GM23338 (cell line): ENCODE measurements around the gene CEACAM3. TPM values are rescaled to one million over a fixed set of nuclear protein-coding genes. Genes with fewer than 3 reads are reported as not detected.

ENCODE experiments used
- ATAC-seq: fragments of 200-7000 bp; cut with Tn5 transposase; 3 replicates; pipeline ENCODE4 v1.9.1; 2020
- DNase-seq: peaks from one replicate; pipeline ENCODE4 v3.0.0-alpha.2; 2015; ENCODE audit warnings: low spot score
- H2AFZ ChIP-seq: fragments of 200-600 bp; sonication (generic); 2 replicates; pipeline ENCODE4 v1.8.0; 2016; ENCODE audit warnings: antibody characterized with exemption, mild to moderate bottlenecking, moderate library complexity
- H3F3A ChIP-seq: fragments of 200-600 bp; sonication (generic); replicated peaks from 2 replicates; pipeline ENCODE4 v1.8.0; 2017; ENCODE audit warnings: antibody characterized with exemption, mixed run types, low read depth
- H3K27ac ChIP-seq: fragments of 200-600 bp; sonication (generic); 2 replicates; pipeline ENCODE4 v1.6.1; 2016; ENCODE audit warnings: low read depth
- H3K27me3 ChIP-seq: fragments of 200-600 bp; sonication (generic); 2 replicates; pipeline ENCODE4 v1.8.0; 2016; ENCODE audit warnings: mild to moderate bottlenecking, mixed run types, moderate library complexity; ENCODE audit not compliant: insufficient read depth
- H3K36me3 ChIP-seq: fragments of 200-600 bp; sonication (generic); 2 replicates; pipeline ENCODE4 v1.8.0; 2016; ENCODE audit warnings: mild to moderate bottlenecking; ENCODE audit not compliant: insufficient read depth
- H3K4me1 ChIP-seq: fragments of 200-600 bp; sonication (generic); 2 replicates; pipeline ENCODE4 v1.8.0; 2016; ENCODE audit warnings: mild to moderate bottlenecking, moderate library complexity; ENCODE audit not compliant: insufficient read depth
- H3K4me2 ChIP-seq: fragments of 200-600 bp; sonication (generic); 2 replicates; pipeline ENCODE4 v1.7.1; 2017; ENCODE audit warnings: mixed run types
- H3K4me3 ChIP-seq: fragments of 200-600 bp; sonication (generic); 2 replicates; pipeline ENCODE4 v1.6.1; 2016; ENCODE audit warnings: mixed run types
- H3K79me2 ChIP-seq: fragments of 200-600 bp; sonication (generic); replicated peaks from 2 replicates; pipeline ENCODE4 v1.8.0; 2017; ENCODE audit warnings: mild to moderate bottlenecking; ENCODE audit not compliant: insufficient read depth
- H3K9me2 ChIP-seq: fragments of 200-600 bp; sonication (generic); 2 replicates; pipeline ENCODE4 v1.8.0; 2017; ENCODE audit not compliant: insufficient read depth
- H4K20me1 ChIP-seq: fragments of 200-600 bp; sonication (generic); replicated peaks from 2 replicates; pipeline ENCODE4 v1.8.0; 2017; ENCODE audit warnings: mild to moderate bottlenecking; ENCODE audit not compliant: insufficient read depth
- H3K27ac Mint-ChIP-seq: 2 replicates; pipeline ENCODE4 v1.8.0; 2020; ENCODE audit warnings: inconsistent platforms, mild to moderate bottlenecking, moderate library complexity, mixed read lengths
- H3K27me3 Mint-ChIP-seq: 3 replicates; pipeline ENCODE4 v1.8.0; 2022; ENCODE audit warnings: low read depth, mild to moderate bottlenecking, moderate library complexity, mixed read lengths, inconsistent platforms; ENCODE audit not compliant: insufficient read depth, poor library complexity
- H3K36me3 Mint-ChIP-seq: 3 replicates; pipeline ENCODE4 v1.8.0; 2021; ENCODE audit warnings: low read depth, mild to moderate bottlenecking, inconsistent platforms, moderate library complexity, mixed read lengths
- H3K4me1 Mint-ChIP-seq: 3 replicates; pipeline ENCODE4 v1.8.0; 2020; ENCODE audit warnings: mild to moderate bottlenecking, inconsistent platforms, mixed read lengths
- H3K4me3 Mint-ChIP-seq: 3 replicates; pipeline ENCODE4 v1.8.0; 2021; ENCODE audit warnings: moderate library complexity, mild to moderate bottlenecking, inconsistent platforms, mixed read lengths
- H3K9me3 Mint-ChIP-seq: 3 replicates; pipeline ENCODE4 v1.8.0; 2020; ENCODE audit warnings: moderate library complexity, mild to moderate bottlenecking, inconsistent platforms, mixed read lengths
- CREB1 ChIP-seq: fragments of 250-450 bp; sonication (Bioruptor Pico); IDR thresholded peaks from 2 replicates; pipeline ENCODE4 v1.5.0; 2020; ENCODE audit warnings: low read depth, mild to moderate bottlenecking, moderate library complexity
- EZH2 ChIP-seq: fragments of 200-600 bp; sonication (generic); IDR thresholded peaks from one replicate; pipeline ENCODE4 v1.8.0; 2017; ENCODE audit warnings: antibody characterized with exemption, mild to moderate bottlenecking, low read depth; ENCODE audit not compliant: unreplicated experiment
- EZH2phosphoT487 ChIP-seq: fragments of 200-600 bp; sonication (generic); IDR thresholded peaks from one replicate; pipeline ENCODE4 v1.8.1; 2018; ENCODE audit warnings: antibody characterized with exemption; ENCODE audit not compliant: unreplicated experiment
- JUNB ChIP-seq: IDR thresholded peaks from one replicate; pipeline ENCODE4 v1.6.1; 2016; ENCODE audit warnings: antibody characterized with exemption; ENCODE audit not compliant: unreplicated experiment
- NANOG ChIP-seq: IDR thresholded peaks from 2 replicates; pipeline ENCODE4 v1.6.1; 2016; ENCODE audit warnings: antibody characterized with exemption, borderline replicate concordance
- POLR2AphosphoS5 ChIP-seq: IDR thresholded peaks from 2 replicates; pipeline ENCODE4 v1.6.1; 2016; ENCODE audit warnings: antibody characterized with exemption, low read depth
- STAT1 ChIP-seq: IDR thresholded peaks from one replicate; pipeline ENCODE4 v1.6.1; 2016; ENCODE audit warnings: antibody characterized with exemption; ENCODE audit not compliant: unreplicated experiment
- ZNF114 ChIP-seq: fragments of 250-450 bp; sonication (Bioruptor Pico); IDR thresholded peaks from 2 replicates; pipeline ENCODE4 v1.5.0; 2020; ENCODE audit warnings: mild to moderate bottlenecking, moderate library complexity
- ZNF331 ChIP-seq: fragments of 250-450 bp; sonication (Bioruptor Pico); IDR thresholded peaks from 2 replicates; pipeline ENCODE4 v1.5.0; 2020; ENCODE audit warnings: low read depth, mild to moderate bottlenecking, moderate library complexity
- polyA plus RNA-seq: library from polyadenylated mRNA; unstranded; fragments of >200 nt; fragmentation: Nextera tagmentation; extraction: Ambion mirVana; gene quantifications from 2 replicates; pipeline ENCODE4 v1.2.1, GENCODE V29; 2016
- total RNA-seq: library from RNA; depleted of rRNA; stranded (reverse); fragments of >200 nt; shearing (Covaris generic); gene quantifications from 2 replicates; pipeline ENCODE4 v1.2.3, GENCODE V29; 2014
- TF ChIP-seq, protein P1 (sequence below): IDR thresholded peaks from one replicate; pipeline ENCODE4 v1.6.1; 2018; ENCODE audit warnings: antibody characterized with exemption; ENCODE audit not compliant: unreplicated experiment
- TF ChIP-seq, protein P2 (sequence below), 2 experiments: fragments of 200-600 bp in 1 of 2; sonication (generic) in 1 of 2; conservative IDR thresholded peaks; 2 replicates each; pipeline versions ENCODE4 v1.5.1 to v1.6.1; 2016 to 2017; ENCODE audit warnings: antibody characterized with exemption in 2 of 2, low read depth in 2 of 2, mild to moderate bottlenecking in 2 of 2, moderate library complexity in 1 of 2
- TF ChIP-seq, protein P3 (sequence below): IDR thresholded peaks from 2 replicates; pipeline ENCODE4 v1.6.1; 2016; ENCODE audit warnings: antibody characterized with exemption
- TF ChIP-seq, protein P4 (sequence below): fragments of 250-450 bp; sonication (Bioruptor Pico); IDR thresholded peaks from 2 replicates; pipeline ENCODE4 v1.5.0; 2020; ENCODE audit warnings: mild to moderate bottlenecking, moderate library complexity

CEACAM3 gene
- total and polyA plus RNA-seq, 2 experiments from 2014 or later = not detected

DNA sequence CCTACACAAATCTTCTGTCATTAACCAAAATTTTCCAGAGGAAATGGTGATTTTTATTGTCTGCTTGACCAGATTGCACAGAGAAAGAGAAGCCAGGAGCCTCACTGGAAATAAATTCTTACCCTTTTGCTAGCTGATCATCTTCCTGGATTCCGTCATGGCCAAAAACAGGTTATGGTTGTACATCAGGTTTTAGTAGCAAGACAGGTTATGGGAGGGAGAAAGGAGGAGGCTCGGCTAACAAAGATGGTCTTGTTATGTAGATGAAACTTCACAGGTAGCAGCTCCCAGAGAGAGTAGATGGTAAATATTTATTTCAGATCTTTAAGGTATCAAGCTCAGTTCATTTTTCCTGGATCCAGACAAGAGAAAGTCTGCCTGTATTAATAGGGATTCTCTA is 19.7 kb upstream of the CEACAM3 start:
- H2AFZ ChIP-seq = peak overlapping the region; percentile 18; the same call in 1 of the 2 replicates
- peaks cover 7% of the 10 kb centered on the region; the same call in 1 of the 2 replicates for H3K4me1 ChIP-seq
- no peak overlapping the region for H3K4me3 Mint-ChIP-seq
- H3K9me2 ChIP-seq = no peaks in the 10 kb centered on the region
- peak overlapping the region; percentile 47; the same call in 1 of the 2 replicates for H3K4me2 ChIP-seq
- TF ChIP-seq STAT1 = no peak
- TF ChIP-seq, protein P1, sequence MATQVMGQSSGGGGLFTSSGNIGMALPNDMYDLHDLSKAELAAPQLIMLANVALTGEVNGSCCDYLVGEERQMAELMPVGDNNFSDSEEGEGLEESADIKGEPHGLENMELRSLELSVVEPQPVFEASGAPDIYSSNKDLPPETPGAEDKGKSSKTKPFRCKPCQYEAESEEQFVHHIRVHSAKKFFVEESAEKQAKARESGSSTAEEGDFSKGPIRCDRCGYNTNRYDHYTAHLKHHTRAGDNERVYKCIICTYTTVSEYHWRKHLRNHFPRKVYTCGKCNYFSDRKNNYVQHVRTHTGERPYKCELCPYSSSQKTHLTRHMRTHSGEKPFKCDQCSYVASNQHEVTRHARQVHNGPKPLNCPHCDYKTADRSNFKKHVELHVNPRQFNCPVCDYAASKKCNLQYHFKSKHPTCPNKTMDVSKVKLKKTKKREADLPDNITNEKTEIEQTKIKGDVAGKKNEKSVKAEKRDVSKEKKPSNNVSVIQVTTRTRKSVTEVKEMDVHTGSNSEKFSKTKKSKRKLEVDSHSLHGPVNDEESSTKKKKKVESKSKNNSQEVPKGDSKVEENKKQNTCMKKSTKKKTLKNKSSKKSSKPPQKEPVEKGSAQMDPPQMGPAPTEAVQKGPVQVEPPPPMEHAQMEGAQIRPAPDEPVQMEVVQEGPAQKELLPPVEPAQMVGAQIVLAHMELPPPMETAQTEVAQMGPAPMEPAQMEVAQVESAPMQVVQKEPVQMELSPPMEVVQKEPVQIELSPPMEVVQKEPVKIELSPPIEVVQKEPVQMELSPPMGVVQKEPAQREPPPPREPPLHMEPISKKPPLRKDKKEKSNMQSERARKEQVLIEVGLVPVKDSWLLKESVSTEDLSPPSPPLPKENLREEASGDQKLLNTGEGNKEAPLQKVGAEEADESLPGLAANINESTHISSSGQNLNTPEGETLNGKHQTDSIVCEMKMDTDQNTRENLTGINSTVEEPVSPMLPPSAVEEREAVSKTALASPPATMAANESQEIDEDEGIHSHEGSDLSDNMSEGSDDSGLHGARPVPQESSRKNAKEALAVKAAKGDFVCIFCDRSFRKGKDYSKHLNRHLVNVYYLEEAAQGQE = no peak
- TF ChIP-seq ZNF114 (CRISPR knock-in tag) = no peak
- TF ChIP-seq, protein P2, sequence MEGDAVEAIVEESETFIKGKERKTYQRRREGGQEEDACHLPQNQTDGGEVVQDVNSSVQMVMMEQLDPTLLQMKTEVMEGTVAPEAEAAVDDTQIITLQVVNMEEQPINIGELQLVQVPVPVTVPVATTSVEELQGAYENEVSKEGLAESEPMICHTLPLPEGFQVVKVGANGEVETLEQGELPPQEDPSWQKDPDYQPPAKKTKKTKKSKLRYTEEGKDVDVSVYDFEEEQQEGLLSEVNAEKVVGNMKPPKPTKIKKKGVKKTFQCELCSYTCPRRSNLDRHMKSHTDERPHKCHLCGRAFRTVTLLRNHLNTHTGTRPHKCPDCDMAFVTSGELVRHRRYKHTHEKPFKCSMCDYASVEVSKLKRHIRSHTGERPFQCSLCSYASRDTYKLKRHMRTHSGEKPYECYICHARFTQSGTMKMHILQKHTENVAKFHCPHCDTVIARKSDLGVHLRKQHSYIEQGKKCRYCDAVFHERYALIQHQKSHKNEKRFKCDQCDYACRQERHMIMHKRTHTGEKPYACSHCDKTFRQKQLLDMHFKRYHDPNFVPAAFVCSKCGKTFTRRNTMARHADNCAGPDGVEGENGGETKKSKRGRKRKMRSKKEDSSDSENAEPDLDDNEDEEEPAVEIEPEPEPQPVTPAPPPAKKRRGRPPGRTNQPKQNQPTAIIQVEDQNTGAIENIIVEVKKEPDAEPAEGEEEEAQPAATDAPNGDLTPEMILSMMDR (conservative IDR thresholded peaks at IDR 0.05; ENCODE audit: low read depth in 2 of 2) = no peak
- no peak for TF ChIP-seq CREB1 (CRISPR knock-in tag)
- TF ChIP-seq, protein P3, sequence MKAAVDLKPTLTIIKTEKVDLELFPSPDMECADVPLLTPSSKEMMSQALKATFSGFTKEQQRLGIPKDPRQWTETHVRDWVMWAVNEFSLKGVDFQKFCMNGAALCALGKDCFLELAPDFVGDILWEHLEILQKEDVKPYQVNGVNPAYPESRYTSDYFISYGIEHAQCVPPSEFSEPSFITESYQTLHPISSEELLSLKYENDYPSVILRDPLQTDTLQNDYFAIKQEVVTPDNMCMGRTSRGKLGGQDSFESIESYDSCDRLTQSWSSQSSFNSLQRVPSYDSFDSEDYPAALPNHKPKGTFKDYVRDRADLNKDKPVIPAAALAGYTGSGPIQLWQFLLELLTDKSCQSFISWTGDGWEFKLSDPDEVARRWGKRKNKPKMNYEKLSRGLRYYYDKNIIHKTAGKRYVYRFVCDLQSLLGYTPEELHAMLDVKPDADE = no peak
- TF ChIP-seq, protein P4, sequence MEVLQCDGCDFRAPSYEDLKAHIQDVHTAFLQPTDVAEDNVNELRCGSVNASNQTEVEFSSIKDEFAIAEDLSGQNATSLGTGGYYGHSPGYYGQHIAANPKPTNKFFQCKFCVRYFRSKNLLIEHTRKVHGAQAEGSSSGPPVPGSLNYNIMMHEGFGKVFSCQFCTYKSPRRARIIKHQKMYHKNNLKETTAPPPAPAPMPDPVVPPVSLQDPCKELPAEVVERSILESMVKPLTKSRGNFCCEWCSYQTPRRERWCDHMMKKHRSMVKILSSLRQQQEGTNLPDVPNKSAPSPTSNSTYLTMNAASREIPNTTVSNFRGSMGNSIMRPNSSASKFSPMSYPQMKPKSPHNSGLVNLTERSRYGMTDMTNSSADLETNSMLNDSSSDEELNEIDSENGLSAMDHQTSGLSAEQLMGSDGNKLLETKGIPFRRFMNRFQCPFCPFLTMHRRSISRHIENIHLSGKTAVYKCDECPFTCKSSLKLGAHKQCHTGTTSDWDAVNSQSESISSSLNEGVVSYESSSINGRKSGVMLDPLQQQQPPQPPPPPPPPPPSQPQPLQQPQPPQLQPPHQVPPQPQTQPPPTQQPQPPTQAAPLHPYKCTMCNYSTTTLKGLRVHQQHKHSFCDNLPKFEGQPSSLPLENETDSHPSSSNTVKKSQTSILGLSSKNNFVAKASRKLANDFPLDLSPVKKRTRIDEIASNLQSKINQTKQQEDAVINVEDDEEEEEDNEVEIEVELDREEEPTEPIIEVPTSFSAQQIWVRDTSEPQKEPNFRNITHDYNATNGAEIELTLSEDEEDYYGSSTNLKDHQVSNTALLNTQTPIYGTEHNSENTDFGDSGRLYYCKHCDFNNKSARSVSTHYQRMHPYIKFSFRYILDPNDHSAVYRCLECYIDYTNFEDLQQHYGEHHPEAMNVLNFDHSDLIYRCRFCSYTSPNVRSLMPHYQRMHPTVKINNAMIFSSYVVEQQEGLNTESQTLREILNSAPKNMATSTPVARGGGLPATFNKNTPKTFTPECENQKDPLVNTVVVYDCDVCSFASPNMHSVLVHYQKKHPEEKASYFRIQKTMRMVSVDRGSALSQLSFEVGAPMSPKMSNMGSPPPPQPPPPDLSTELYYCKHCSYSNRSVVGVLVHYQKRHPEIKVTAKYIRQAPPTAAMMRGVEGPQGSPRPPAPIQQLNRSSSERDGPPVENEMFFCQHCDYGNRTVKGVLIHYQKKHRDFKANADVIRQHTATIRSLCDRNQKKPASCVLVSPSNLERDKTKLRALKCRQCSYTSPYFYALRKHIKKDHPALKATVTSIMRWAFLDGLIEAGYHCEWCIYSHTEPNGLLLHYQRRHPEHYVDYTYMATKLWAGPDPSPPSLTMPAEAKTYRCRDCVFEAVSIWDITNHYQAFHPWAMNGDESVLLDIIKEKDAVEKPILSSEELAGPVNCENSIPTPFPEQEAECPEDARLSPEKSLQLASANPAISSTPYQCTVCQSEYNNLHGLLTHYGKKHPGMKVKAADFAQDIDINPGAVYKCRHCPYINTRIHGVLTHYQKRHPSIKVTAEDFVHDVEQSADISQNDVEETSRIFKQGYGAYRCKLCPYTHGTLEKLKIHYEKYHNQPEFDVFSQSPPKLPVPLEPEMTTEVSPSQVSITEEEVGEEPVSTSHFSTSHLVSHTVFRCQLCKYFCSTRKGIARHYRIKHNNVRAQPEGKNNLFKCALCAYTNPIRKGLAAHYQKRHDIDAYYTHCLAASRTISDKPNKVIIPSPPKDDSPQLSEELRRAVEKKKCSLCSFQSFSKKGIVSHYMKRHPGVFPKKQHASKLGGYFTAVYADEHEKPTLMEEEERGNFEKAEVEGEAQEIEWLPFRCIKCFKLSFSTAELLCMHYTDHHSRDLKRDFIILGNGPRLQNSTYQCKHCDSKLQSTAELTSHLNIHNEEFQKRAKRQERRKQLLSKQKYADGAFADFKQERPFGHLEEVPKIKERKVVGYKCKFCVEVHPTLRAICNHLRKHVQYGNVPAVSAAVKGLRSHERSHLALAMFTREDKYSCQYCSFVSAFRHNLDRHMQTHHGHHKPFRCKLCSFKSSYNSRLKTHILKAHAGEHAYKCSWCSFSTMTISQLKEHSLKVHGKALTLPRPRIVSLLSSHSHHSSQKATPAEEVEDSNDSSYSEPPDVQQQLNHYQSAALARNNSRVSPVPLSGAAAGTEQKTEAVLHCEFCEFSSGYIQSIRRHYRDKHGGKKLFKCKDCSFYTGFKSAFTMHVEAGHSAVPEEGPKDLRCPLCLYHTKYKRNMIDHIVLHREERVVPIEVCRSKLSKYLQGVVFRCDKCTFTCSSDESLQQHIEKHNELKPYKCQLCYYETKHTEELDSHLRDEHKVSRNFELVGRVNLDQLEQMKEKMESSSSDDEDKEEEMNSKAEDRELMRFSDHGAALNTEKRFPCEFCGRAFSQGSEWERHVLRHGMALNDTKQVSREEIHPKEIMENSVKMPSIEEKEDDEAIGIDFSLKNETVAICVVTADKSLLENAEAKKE (CRISPR knock-in tag) = no peak
- no peak for TF ChIP-seq EZH2
- no peak for TF ChIP-seq JUNB
- TF ChIP-seq ZNF331 (CRISPR knock-in tag) = no peak
- no peak for TF ChIP-seq POLR2AphosphoS5
- TF ChIP-seq NANOG = no peak
- no peak for TF ChIP-seq EZH2phosphoT487
- no peak overlapping the region for H3K27ac ChIP-seq
- no peak overlapping the region for H3K4me3 ChIP-seq
- H3K36me3 Mint-ChIP-seq = no peaks in the 10 kb centered on the region
- no peaks in the 10 kb centered on the region for H3K27me3 ChIP-seq
- peaks cover 16% of the 10 kb centered on the region for H3K4me1 Mint-ChIP-seq
- H4K20me1 ChIP-seq = no peaks in the 10 kb centered on the region
- no peaks in the 10 kb centered on the region for H3K36me3 ChIP-seq
- no peaks in the 10 kb centered on the region for H3K79me2 ChIP-seq
- H3K9me3 Mint-ChIP-seq = no peaks in the 10 kb centered on the region
- H3K27me3 Mint-ChIP-seq = peaks cover 5% of the 10 kb centered on the region
- ATAC-seq = no peak
- H3K27ac Mint-ChIP-seq = no peak overlapping the region
- no peak for DNase-seq
- H3F3A ChIP-seq = no peaks in the 10 kb centered on the region
